ENCODE results near the gene CS.

DNA sequence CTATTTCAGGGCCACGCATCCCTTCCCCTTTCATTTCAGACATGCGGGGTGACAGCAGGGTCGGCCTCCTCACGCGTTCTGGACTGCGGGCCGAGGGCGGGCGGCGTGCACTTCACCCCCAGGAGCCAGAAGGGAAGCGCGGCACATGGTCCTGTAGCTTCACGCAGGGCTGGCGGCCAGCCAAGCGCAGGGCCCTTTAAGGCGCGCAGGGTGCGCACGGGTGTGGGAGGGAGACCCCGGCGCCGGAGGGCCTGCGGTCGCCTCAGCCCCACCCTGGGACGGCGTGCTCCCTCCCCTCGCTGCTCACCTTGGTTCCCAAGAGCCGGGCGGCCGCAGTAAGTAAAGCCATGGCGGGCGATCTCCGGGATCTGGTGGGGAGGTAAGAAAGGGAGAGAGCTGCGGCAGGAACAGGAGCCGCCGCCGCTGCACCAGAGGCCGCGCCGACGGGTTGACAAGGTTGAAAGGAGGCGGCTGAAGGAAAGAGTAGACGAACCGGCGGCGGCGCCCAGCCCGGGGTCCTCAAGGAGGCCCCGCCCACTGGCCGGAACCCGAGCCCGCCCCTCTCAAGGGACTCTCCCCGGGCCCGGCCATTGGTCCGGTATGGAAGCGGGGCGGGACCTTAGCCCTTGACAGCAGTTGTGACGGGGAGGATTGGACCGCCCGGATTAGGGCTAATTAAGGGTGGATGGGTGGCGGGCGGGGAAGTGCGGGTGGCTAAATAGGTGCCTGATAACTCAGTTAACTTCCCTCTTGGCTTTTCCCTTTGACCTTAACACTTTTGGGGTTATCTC is at the start of gene CS:
- TF ChIP-seq, protein P1, sequence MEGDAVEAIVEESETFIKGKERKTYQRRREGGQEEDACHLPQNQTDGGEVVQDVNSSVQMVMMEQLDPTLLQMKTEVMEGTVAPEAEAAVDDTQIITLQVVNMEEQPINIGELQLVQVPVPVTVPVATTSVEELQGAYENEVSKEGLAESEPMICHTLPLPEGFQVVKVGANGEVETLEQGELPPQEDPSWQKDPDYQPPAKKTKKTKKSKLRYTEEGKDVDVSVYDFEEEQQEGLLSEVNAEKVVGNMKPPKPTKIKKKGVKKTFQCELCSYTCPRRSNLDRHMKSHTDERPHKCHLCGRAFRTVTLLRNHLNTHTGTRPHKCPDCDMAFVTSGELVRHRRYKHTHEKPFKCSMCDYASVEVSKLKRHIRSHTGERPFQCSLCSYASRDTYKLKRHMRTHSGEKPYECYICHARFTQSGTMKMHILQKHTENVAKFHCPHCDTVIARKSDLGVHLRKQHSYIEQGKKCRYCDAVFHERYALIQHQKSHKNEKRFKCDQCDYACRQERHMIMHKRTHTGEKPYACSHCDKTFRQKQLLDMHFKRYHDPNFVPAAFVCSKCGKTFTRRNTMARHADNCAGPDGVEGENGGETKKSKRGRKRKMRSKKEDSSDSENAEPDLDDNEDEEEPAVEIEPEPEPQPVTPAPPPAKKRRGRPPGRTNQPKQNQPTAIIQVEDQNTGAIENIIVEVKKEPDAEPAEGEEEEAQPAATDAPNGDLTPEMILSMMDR (IDR thresholded peaks at IDR 0.05; ENCODE audit: low read depth, low read length, poor library complexity, severe bottlenecking): no peak
- TF ChIP-seq EZH2phosphoT487 (IDR thresholded peaks at IDR 0.05; ENCODE audit: borderline replicate concordance, low read length): no peak
